NCI-H2029 (cell line): ENCODE results near the gene ZNF598.
"Not testable (repeated sequence)": the region's sequence is repeated elsewhere in the genome, so short reads cannot be mapped to it uniquely, and the experiment has no call there.

Experiments used
- DNase-seq: peaks from one replicate; lab custom pipeline; 2025; lab: John Stamatoyannopoulos, UW

The ZNF598 gene

GRCh38 chr16:1975432-1976215 is 34.0 kb downstream of the ZNF598 start:
- DNase-seq: no peak

- no peak for DNase-seq
These were observed 35.2 kb downstream of the ZNF598 start for GRCh38 chr16:1974157-1975070.

GRCh38 chr16:1973461-1974156 is 36.0 kb downstream of the ZNF598 start:
- DNase-seq: no peak

DNA sequence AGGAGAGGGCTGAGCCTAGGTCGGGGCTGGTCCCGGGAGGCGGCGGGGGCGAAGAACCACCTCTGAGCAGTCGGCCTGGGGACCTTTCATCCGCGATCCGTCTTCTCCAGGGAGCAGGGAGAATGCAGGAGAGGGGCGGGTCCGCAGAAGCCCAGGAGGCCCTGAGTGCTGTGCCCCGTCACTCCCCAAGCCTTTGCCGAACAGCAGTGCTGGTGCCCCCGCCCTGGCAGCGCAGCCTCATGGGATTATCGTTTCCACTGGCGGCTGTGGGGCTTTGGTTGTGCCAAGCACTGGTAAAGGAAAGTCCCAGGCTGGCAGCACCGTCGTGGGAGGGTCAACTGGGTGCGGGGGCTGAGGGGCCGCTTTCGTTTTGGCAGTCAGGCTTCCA is 37.1 kb downstream of the ZNF598 start:
- no peak for DNase-seq

- DNase-seq: peak; percentile 92
These were observed 37.7 kb downstream of the ZNF598 start, which contains the start of gene TBL3 for GRCh38 chr16:1971796-1972489. TBL3 (plus strand) TSS chr16:1972053; CDS start chr16:1972165, 112 bp downstream.

DNA sequence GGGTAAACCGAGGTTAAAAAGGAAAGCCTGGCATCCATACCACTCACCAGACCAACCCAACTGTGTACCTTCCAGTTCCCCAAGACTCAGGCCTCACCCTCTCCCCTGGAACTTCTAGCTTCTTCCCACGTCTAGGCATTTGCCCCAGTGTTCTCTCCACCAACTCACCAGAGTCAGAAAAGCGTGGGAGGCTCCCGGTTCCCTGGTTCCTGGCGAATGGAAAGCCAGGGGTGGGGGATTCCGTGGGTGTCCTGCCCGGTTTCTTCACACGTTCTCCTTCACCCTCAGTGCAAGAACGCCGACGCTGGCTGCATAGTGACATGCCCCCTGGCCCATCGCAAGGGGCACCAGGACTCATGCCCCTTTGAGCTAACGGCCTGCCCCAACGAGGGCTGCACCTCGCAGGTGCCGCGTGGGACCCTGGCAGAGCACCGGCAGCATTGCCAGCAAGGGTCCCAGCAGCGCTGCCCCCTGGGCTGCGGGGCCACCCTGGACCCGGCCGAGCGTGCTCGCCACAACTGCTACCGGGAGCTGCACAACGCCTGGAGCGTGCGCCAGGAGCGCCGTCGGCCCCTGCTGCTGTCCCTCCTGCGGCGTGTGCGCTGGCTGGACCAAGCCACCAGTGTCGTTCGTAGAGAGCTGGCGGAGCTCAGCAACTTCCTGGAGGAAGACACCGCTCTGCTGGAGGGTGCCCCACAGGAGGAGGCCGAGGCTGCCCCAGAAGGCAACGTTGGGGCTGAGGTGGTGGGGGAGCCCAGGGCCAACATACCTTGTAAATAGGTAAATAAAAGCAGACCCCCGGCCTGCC is 41.3 kb downstream of the ZNF598 start:
- no peak for DNase-seq

DNA sequence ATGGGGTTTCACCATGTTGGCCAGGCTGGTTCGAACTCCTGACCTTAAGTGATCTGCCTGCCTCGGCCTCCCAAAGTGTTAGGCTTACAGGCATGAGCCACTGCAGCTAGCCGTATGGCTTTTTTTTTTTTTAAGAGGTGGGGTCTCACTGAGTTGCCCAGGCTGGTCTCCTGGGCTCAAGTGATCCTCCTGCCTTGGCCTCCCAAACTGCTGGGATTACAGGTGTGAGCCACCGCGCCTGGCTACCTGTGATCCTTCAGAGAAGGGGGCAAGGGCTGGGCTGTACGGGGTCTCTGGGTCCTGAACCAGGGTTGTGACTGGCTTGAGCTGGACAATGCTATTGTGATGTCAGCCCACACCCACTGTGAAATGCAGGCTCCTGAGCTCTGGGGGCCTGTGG is 43.2 kb downstream of the ZNF598 start, which contains the start of gene RNF151:
TSS of gene RNF151 (plus strand) at position 397 of the 400 bp plus-strand sequence. CDS start 26 bp downstream, outside the sequence.
- no peak for DNase-seq

DNA sequence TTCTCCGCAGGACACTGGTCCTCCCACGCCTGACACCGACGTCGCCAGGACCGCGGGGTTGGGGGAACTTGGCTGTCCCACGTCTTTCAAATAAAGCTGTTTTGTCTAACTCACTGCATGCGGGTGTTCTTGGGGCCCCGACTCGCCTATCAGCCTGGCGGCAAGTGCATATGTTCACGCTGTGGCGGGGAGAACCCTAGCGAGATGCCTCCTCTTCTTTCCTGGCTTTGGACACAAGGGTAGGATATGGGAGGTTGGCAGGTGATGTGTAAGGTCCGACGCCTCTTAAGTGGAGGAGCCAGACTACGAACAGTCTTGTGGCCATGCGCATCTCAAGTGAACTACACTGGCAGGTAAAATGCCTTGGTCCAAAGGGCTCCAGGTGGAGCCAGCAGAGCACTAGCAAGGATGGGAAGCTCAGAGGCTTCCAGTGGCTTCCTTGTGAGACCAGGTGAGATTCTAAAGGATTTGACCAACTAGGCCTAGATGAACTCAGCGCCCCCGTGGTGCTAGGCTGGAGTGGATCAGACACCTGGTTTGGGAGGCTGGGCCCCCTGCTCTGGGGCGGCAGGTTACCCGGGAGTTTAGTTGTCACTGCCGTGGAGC is 44.1 kb downstream of the ZNF598 start:
- no peak for DNase-seq

DNA sequence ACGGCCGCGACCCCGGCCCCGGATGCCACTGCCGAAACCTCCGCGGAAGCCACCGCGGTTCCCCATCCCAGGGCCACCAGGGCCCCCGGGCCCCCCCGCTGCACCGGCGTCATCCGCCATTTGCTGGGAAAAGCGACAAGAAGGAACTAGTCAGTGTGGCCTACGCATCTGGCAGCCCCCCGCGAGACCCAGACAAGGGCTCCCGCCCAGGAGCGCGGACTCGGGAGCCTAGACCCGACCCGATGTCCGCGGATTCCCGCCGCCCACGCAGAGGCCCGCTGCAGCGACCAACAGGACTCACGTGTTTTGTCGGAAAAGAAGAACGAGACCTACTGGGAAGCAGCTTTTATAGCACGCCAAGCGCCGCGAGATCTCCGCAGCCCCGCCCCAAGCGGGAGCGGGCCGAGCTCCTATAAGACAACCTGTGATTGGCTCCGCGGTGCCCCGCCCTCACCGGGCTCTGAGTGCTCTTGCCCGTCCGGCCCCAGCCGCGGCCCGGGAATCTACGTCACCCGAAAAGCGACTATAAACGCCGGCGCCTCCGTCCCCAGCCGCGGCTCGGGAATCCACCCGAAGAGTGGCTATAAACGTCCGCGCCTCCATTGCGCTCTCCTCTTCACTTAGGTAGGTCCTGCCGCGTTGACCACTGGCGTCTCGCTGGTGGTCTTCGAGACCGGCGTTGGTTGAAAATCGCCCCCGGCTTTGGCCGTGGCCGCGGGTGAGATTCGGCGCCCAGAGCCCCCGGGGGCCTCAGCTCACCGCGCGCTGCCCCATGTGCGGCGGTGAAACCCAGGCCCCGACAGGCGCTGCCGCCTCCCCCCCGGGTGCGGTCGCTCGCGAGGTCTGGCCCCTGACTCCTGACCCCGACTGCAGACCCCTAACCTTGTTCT is 44.9 kb downstream of the ZNF598 start, which contains the start of gene RPS2:
TSS of gene RPS2 (minus strand) at position 321 of the 890 bp plus-strand sequence. CDS start at position 120, 201 bp downstream.
- DNase-seq: peak; percentile 97

DNA sequence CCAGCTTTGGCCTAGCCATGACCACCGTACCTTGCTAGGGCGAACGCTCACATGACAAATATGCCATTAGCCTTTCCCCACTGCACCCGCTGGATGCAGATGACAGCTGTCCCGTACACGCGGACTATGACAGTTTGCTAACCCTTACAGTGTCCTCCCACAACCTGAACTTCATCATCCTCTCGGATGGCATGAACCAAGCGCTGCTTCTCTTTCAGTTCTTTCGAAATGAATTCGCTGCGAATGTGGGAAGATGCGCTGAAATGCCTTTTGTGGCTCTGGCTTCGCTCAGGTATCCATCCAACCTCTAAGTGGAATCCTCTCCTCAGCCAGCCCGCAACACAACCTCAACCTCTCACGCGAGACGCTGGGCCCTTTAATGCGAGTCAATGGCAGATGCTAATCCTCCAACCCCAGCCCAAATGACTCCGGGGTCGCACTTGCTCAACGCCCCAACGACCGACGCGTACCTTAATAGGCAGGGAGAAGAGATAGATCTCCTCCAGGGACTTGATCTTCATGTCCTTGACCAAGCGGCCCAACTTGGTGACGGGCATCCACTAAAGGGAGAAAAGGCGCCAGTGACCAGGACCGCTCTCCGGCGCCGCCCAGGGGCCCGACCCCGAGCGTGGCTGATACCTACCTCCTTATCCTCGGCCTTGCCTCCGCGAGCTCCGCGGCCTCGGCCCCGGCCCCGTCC is 45.7 kb downstream of the ZNF598 start:
- no peak for DNase-seq

DNA sequence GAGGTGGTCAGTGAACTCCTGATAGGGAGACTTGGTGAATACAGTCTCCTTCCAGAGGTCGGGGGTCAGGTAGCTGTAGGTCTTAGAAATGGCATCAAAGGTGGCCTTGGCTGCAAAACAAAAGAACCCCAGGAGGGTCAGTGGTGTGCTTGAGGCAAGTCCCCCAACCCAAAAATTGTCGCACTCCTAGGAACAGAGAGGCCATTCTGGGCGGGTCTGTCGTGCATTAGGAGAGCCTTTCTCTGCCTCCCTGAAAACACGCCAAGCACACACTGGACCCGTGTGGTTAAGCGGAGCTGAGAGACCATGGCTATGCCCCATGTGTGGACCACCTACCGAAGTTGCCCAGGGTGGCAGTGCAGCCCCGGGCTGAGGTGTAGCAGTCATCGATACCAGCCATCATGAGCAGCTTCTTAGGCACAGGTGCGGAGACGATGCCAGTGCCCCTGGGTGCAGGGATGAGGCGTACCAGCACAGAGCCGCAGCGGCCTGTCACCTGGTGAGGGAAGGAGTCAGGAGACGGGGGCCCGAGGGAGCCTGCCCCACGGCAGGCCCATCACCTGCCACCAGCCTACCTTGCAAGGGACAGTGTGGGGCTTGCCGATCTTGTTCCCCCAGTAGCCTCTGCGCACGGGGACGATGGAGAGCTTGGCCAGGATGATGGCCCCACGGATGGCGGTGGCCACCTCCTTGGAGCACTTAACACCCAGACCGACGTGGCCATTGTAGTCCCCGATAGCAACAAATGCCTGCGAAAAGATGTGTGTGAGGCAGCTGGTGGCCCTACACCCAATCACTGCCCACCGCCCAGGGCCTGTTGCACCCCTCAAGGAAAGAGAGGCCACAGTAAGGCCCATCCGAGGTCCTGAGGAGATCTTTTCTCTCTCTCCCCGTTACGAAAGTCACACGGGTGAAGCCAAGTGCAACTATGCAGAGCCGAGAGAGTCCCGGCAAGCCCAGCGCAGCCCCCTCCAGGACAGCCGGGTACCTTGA is 47.2 kb downstream of the ZNF598 start:
- DNase-seq: not testable (repeated sequence)

DNA sequence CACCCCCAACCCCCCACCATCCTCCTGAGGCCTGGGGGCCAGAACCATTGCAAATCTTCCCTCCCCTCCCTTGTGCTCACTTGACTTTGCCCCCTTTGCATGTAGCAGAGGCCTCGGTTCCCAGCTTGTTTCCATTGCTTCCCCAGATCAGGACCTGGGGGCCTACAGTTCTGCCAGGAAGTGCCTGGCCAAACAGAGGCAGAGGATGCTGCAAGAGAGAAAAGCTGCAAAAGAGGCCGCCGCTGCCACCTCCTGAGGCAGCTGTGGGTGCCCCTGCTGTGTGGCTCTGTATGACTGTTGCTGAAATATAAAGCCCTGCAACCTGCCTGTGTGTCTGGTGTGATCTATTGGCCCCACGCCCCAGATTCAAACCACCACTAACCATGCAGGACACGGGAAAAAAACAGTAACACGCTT is 48.0 kb downstream of the ZNF598 start:
- no peak for DNase-seq

GRCh38 chr16:1960665-1961630 is 48.7 kb downstream of the ZNF598 start:
- no peak for DNase-seq

- peak; percentile 79 for DNase-seq
These were observed 50.2 kb downstream of the ZNF598 start, which contains the start of gene NDUFB10 for GRCh38 chr16:1959269-1960039. NDUFB10 (plus strand) TSS chr16:1959538; CDS start chr16:1959625, 87 bp downstream.

GRCh38 chr16:1958715-1959268 is 50.8 kb downstream of the ZNF598 start:
- no peak for DNase-seq
